GM21723 (cell line): ENCODE measurements around the gene IFNA10.
"Not testable (repeated sequence)": the region's sequence is repeated elsewhere in the genome, so short reads cannot be mapped to it uniquely, and the experiment has no call there.

Source experiments
- ATAC-seq: cut with Tn5 transposase; IDR thresholded peaks from one replicate; pipeline ENCODE4 v1.9.1; 2021; ENCODE audit warnings: mild to moderate bottlenecking, moderate library complexity; ENCODE audit not compliant: unreplicated experiment

Gene IFNA10

DNA sequence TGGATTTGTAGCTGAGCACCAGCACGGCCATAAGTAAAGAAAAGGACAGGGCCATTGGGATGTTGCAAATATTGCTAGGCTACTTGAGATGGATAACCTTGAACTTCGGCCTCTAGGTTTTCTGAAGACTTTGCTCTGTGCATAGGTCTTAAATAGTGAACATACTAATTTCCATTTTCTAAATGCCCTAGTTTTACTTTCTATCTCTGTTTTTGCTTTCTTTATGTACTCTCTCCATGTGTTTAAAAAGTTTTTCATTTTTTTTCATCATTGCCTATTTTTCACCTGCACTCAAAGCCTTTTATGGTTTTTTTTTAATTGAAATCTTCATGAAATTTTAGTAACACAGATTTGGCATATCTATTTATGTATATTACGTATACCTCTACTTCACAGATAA lies at the start of gene IFNA10:
Gene IFNA10, minus strand, starts transcription at position 101 of the 400 bp plus-strand sequence. Its CDS starts 46 bp downstream, at position 55.
- ATAC-seq, result not testable (repeated sequence)

DNA sequence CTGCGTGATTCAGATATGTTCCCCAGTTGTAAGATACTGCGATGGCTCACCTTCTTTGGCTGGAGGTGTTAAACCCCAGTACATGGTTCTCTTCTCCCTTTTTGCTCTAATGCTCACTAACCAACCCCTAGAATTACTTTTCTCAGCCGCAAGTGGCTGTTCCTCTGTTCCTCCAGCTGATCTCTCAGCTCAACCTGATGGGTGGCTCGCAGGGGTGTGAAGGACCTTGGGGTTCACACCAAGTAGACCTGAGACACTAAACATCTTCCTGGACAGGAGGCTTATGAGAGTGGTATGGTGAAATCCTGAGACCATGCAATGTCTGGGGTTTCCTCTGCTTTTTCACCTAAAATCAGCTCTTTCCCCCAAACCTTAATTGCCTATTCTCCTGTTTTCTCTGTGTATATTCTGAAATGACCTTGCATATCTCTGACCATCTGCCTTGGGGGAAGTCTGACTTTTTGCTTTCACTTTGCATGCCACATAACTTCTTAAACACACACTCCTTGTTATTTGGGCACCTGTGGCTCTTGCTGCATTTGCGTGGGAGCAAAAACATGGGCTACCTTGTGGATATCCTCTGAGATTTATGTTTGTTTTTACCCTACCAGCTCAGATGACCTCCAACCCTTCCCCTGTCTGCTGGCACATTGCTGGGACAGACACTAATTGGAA lies 48.7 kb upstream of the IFNA10 start:
- ATAC-seq, result no peak

DNA sequence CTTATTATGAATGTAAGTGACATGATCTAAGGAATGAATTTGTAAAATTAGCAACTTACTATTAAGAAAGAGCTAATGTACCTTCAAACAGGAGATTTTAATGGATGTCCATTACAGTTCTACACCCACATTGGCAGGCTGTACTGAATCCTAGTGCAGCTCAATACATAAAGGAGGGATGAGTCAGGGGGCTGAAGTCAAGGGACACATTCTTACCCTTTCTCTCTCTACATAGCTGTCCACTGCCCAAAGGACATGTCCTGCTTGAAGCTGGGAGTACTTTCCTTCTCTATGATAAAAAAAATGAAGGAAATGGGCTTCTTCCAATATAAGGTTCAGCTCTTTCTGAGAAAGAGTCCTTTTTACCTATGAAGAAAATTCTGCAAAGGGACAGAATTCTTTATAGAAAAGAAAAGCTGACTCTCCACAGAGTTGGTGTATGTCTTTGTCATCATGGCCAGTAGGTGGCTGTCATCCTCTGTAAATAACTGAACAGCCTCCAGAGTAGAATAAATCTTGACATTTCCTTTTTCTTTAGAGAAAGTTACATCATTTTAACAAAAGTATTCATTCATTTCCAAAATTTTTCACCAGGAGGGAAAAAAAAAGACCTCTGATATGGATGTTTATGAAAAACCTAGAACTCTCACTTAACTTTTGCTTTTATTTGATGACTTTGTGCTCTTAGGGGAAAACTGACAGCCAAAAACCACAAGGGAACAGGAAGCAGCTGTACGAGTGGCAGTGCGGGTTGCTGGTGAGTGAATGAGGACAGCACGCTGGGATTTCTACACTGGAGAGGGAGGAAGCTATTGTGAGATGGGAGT lies 46.0 kb upstream of the IFNA10 start:
- peak; percentile 84 for ATAC-seq

DNA sequence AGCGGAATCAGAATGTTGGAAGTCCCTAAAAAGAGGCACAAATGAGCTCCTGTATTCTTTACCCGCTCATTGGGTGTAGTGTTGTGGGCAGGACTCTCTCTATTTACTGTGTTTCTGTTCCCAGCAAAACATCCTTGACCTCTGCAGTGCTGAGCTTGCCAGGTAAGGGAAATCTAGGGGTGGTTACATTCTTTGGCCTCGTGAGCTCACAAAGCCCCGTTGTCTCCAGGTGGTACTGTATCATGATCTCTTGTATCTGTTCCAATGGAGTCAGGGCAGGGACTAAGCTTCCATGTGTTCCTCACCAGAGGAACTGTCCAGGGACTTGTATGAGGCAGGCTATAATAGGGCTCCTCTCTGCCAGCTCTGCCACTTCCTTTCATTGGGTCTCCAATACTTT lies 44.7 kb upstream of the IFNA10 start:
- no peak for ATAC-seq

DNA sequence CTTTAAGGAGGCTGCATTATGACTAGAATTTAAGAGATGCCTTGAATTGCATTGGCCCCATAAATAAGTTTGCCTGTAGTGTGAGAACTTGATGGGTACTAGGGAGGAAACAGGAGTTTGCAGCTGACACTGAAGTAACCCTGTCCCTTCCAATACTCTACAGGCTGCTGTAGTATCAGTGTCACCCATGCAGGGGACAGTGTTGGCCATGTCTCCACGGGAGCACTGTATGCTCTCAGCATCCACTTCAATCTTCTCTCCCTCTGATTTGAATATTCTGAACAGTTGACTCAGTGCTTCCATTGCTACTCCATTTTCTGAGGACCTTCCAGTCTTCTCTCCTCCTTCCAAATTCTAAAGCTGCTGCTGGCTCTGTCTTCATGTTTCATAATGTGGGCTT lies 44.2 kb upstream of the IFNA10 start:
- ATAC-seq, result no peak

DNA sequence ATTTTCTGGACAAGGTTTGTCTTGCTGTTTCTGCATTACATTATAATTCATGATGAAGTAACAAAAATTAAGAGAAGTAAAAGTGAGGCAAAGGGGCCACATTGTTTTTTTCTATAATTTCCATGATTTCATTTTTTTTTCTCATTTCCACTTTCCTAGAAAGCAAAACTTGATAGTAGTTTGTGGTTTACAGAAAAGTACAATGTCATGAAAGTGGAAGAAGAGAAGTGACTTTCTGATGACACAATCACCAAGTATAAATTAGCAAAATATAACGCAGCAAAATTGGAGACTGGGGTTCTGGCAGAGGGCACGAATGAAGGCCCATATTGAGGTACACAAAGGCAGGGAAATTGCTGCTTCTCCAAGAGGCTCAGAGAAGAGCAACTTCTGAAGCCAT lies 37.9 kb upstream of the IFNA10 start:
- no peak for ATAC-seq

DNA sequence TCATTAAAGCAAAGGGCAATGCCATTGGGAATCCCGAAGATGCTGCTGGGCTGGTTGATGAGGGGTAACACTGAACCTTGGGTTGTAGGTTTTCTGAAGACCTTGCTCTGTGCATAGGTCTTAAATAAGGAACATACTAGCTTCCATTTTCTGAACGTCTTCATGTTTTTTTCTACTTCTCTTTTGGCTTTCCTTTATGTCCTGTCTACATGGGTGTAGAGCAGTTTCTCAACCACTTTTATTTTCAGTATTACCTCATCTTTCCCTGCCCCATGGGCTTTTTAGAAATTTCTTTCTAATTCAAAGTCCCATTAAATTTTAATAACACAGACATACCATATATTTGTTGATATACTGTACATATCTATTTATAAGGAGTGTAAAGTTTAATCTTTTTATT lies 33.0 kb upstream of the IFNA10 start, which contains the start of gene IFNA14:
Gene IFNA14, minus strand, starts transcription at position 95 of the 400 bp plus-strand sequence. Its CDS starts 70 bp downstream, at position 25.
- ATAC-seq, result no peak

DNA sequence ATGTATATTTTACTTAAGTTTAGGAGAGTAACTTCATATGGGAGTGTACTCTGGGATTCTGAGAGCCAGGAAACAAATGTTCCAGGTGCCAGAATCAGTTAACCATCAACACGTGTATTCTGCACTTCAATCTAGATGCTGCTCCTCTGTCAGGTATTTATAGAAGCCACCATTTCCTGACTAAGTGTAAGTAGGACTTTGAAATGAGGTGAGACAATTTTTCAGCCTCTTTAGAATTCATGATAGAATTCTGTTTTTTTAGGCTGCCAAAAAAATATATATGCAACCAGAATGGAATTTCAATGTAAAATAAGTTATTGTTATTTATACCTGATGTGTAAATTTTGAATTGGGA lies 29.4 kb upstream of the IFNA10 start:
- peak; percentile 9 for ATAC-seq

DNA sequence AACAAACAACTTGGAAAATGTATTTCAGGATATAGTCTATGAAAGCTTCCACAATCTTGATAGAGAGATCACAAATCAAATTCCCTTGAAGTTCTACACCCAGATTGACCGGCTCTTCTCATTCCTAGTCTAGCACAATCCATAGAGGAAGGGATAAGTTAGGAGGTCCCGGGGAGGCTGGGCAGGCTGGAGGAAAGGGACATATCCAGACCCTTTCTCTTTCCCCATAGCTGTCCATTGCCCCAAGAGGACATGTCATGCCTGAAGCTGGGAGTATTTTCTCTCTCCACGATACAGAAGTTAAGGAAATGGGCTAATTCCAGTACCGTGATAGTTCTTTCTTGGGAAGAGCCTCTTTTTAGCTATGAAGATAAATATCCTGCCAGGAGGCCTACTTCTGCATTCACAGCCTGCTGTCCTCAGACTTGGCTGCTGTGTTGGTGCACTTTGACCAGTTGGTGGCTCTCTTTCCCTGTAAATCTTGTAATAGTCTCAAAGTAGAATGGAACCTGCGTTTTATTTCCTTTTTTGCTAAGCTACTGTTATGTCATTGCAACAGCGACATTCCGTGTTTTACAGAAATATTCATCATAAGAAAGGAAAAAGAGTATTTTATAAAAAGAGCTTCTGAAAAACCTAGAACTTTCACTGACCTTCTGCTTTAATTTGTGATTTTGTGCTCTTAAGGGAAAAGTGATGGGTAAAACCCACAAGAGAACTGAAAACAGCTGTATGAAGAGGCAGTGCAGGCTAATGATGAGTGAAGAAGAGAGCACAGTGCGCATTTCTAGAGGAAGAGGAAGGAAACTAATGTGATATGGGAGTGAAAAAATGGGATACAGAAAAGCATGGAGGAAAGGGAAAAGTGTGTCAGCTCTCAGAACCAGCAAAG lies 28.8 kb upstream of the IFNA10 start:
- ATAC-seq, result peak; percentile 85

DNA sequence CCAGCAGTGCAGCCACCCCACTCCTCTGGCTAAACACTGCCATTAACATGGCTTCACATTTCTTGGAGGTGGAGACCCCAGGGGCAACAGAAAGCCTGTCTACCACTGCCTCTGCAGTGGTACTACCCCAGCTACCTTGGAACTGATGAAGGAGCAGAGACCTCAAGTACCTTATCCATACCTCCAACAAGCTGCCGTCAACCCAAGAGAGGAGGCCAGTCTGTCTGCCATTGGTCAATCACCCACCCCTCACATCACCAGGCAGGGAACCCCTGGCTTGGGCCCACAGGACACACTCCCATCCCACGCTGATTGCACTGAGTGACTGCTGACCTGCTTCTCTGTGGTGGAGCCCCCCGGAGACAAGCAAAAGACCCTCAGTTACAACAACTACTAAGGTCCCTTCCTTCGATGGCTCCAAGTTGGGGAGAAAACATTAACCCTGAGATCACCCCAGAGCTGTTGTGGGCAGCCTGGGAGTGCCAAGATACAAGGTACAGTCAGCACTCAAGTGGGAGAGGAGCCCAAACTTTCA lies 27.3 kb upstream of the IFNA10 start:
- ATAC-seq, result no peak

DNA sequence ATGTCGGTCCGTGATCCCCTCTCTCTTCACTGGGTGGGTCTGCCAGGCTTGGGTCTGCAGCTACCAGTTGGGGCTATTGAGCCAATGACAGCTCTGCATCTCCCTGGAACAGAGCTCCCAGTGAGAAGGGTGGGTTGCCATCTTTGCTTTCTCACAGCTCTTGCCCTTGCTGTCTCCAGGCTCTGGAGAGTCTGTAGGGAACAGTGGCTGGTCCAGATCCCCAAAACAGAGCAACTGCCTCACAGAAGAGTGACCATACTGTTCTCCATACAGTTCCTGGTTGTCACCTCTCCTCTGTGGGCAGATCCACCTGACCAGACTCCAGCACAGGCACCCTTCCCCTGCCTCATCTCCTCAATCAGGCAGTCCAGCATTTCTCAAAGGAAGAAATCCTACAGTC lies 26.3 kb upstream of the IFNA10 start:
- no peak for ATAC-seq

DNA sequence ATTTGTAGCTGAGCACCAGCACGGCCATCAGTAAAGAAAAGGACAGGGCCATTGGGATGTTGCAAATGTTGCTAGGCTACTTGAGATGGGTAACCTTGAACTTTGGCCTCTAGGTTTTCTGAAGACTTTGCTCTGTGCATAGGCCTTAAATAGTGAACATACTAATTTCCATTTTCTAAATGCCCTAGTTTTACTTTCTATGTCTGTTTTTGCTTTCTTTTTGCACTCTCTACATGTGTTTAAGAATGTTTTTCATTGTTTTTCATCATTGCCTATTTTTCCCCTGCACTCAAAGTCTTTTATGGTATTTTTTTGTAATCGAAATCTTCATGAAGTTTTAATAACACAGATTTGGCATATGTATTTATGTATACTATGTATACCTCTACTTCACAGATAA lies 21.2 kb upstream of the IFNA10 start, which contains the start of gene IFNA17:
Gene IFNA17, minus strand, starts transcription at position 101 of the 400 bp plus-strand sequence. Its CDS starts 49 bp downstream, at position 52.
- ATAC-seq, result no peak

DNA sequence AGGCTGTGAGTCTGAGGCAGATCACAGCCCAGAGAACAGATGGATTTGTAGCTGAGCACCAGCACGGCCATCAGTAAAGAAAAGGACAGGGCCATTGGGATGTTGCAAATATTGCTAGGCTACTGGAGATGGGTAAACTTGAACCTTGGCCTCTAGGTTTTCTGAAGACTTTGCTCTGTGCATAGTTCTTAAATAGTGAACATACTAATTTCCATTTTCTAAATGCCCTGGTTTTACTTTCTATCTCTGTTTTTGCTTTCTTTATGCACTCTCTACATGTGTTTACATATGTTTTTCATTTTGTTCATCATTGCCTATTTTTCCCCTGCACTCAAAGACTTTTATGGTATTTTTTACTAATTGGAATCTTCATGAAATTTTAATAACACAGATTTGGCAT lies 10.3 kb upstream of the IFNA10 start, which contains the start of gene IFNA16:
Gene IFNA16, minus strand, starts transcription at position 101 of the 400 bp plus-strand sequence. Its CDS starts 6 bp downstream, at position 95.
- not testable (repeated sequence) for ATAC-seq

DNA sequence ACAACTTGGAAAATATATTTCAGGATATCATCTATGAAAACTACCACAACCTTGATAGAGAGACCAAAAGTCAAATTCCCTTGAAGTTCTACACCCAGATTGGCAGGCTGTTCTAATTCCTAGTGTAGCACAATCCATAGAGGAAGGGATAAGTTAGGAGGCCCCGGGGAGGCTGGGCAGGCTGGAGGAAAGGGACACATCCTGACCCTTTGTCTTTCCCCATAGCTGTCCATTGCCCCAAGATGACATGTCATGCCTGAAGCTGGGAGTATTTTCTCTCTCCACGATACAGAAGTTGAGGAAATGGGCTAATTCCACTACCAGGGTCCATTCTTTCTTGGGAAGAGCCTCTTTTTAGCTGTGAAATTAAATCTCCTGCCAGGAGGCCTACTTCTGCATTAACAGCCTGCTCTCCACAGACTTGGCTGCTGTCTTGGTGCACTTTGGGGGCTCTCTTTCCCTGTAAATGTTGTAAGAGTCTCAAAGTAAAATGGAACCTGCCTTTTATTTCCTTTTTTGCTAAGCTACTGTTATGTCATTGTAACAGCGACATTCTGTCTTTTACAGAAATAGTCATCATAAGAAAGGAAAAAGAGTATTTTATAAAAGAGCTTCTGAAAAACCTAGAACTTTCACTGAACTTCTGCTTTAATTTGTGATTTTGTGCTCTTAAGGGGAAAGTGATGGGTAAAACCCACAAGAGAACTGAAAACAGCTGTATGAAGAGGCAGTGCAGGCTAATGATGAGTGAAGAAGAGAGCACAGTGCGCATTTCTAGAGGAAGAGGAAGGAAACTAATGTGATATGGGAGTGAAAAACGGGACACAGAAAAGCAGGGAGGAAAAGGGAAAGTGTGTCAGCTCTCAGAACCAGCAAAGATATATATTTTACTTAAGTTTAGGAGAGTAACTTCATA lies 6.7 kb upstream of the IFNA10 start:
- peak; percentile 75 for ATAC-seq

DNA sequence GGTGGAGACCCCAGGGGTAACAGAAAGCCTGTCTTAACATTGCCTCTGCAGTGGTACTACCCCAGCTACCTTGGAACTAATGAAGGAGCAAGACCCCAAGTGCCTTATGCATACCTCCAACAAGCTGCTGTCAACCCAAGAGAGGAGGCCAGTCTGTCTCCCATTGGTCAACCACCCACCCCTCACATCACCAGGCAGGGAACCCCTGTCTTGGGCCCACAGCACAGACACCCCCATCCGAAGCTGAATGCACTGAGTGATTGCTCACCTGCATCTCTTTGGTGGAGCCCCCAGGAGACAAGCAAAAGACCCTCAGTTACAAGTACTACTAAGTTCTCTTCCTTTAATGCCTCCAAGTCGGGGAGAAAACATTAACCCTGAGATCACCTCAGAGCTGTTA lies 5.2 kb upstream of the IFNA10 start:
- not testable (repeated sequence) for ATAC-seq

DNA sequence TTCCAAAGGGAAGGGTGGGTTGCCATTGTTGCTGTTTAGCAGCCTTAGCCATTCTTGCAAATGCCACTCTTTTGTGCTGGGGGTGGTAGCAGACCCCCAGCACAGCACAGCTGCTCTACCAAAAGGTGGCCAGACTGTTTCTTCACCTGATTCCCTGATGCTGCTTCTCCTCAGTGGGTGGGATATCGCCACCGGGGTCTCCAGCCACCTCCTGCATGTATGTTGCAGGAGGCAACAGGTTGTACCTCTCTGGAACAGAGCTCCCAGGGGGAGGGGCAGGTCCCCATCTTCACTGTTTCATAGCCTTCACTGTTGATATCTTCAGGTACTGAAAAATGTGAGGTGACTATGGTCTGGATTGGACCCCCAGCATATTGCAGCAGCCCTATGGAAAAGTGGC lies 3.8 kb upstream of the IFNA10 start:
- ATAC-seq, result not testable (repeated sequence)

DNA sequence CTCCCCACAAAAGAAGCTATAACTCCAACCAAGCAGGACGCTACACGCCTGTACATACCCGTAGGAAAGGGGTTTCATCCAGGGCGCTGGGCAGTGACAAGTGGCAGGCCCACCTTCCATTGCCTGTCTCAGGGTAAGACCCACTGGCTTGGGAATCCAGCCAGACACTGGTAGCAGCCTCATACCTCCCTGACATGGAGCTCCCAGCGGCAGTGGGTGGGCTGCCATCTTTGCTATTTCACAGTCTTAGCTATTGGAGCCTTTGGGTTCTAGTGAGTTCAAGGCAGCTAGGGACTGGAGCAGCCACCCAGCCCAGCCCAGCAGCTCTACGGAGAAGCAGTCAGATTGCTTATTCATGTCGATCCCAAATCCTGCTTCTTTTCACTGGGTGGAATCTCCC lies 3.4 kb upstream of the IFNA10 start:
- no peak for ATAC-seq

DNA sequence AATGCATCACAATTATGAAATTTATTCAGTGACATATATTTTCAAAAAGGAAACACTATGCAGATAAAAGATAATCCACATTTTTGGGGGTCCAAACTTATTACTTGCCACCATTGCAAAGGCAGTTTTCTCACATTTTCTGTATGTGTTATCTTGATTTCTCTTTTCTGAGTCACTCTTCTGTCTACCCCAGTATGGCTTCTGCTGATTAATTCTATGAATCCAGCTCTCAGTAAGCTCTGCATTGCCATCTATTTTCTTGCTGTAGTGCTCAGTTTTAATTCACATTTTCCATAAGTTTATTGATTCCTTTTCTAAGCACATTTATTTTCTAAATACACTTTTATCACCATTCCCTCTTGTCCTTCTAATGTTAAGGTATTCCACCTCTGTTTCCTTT lies 1.7 kb downstream of the IFNA10 start:
- ATAC-seq, result no peak

DNA sequence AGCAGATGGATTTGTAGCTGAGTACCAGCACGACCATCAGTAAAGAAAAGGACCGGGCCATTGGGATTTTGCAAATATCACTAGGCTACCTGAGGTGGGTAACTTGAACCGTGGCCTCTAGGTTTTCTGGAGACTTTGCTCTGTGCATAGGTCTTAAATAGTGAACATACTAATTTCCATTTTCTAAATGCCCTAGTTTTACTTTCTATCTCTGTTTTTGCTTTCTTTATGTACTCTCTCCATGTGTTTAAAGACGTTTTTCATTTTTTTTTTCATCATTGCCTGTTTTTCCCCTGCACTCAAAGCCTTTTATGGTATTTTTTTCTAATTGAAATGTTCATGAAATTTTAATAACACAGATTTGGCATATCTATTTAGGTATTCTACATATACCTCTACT lies 4.8 kb downstream of the IFNA10 start, which contains the start of gene IFNA7:
Gene IFNA7, minus strand, starts transcription at position 101 of the 400 bp plus-strand sequence. Its CDS starts 40 bp downstream, at position 61.
- not testable (repeated sequence) for ATAC-seq
